Endothelial cell (in vitro differentiated cells): ENCODE data around the gene TCIRG1. TPM values are rescaled to one million over a fixed set of nuclear protein-coding genes. Genes with fewer than 3 reads are reported as not detected.

Experiments used
- DNase-seq: peaks from one replicate; pipeline ENCODE4 v3.0.0; 2021; ENCODE audit warnings: low spot score
- H3K27ac Mint-ChIP-seq: one replicate; pipeline ENCODE4 v1.8.0; 2021; ENCODE audit warnings: mixed read lengths, inconsistent platforms; ENCODE audit not compliant: unreplicated experiment
- H3K27me3 Mint-ChIP-seq: one replicate; pipeline ENCODE4 v1.8.0; 2021; ENCODE audit warnings: mild to moderate bottlenecking, moderate library complexity, mixed read lengths, inconsistent platforms; ENCODE audit not compliant: unreplicated experiment
- H3K36me3 Mint-ChIP-seq: one replicate; pipeline ENCODE4 v1.8.0; 2021; ENCODE audit warnings: mild to moderate bottlenecking, low read depth, mixed read lengths, inconsistent platforms; ENCODE audit not compliant: unreplicated experiment
- H3K4me1 Mint-ChIP-seq: one replicate; pipeline ENCODE4 v1.8.0; 2021; ENCODE audit warnings: mild to moderate bottlenecking, mixed read lengths, inconsistent platforms; ENCODE audit not compliant: unreplicated experiment
- H3K4me3 Mint-ChIP-seq: one replicate; pipeline ENCODE4 v1.8.0; 2021; ENCODE audit warnings: mild to moderate bottlenecking, mixed read lengths, inconsistent platforms; ENCODE audit not compliant: unreplicated experiment
- H3K9me3 Mint-ChIP-seq: one replicate; pipeline ENCODE4 v1.8.0; 2021; ENCODE audit warnings: mixed read lengths, inconsistent platforms; ENCODE audit not compliant: unreplicated experiment
- total RNA-seq: library from RNA; stranded (reverse); fragmentation: NEBNext Ultra II Directional; extraction: Animal tissue kit (Norgen Biotek cat#: 25700); gene quantifications from one replicate; pipeline ENCODE4 v1.2.1, GENCODE V29; 2021; ENCODE audit not compliant: unreplicated experiment
- TF ChIP-seq, protein P1 (sequence below): fragments of 200-600 bp; sonication (generic); IDR thresholded peaks from one replicate; pipeline ENCODE4 v1.5.0; 2021; ENCODE audit warnings: antibody characterized with exemption; ENCODE audit not compliant: unreplicated experiment

The TCIRG1 gene
- total RNA-seq, 1 donor from 2014 or later = 294 TPM

- Mint-ChIP-seq H3K27me3 (peaks cover 9% of the 10 kb centered on the region), H3K36me3 (peaks cover 3% of the 10 kb centered on the region), H3K9me3 (no peaks in the 10 kb centered on the region), H3K4me1 (no peaks in the 10 kb centered on the region), H3K4me3 (no peak overlapping the region), H3K27ac (no peak overlapping the region)
- no peak for DNase-seq
- TF ChIP-seq, protein P1, sequence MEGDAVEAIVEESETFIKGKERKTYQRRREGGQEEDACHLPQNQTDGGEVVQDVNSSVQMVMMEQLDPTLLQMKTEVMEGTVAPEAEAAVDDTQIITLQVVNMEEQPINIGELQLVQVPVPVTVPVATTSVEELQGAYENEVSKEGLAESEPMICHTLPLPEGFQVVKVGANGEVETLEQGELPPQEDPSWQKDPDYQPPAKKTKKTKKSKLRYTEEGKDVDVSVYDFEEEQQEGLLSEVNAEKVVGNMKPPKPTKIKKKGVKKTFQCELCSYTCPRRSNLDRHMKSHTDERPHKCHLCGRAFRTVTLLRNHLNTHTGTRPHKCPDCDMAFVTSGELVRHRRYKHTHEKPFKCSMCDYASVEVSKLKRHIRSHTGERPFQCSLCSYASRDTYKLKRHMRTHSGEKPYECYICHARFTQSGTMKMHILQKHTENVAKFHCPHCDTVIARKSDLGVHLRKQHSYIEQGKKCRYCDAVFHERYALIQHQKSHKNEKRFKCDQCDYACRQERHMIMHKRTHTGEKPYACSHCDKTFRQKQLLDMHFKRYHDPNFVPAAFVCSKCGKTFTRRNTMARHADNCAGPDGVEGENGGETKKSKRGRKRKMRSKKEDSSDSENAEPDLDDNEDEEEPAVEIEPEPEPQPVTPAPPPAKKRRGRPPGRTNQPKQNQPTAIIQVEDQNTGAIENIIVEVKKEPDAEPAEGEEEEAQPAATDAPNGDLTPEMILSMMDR = no peak
Measured at GRCh38 chr11:68017980-68018729, 20.7 kb upstream of the TCIRG1 start.

- Mint-ChIP-seq H3K4me1 (no peaks in the 10 kb centered on the region), H3K27ac (no peak overlapping the region), H3K4me3 (no peak overlapping the region), H3K27me3 (peaks cover 9% of the 10 kb centered on the region), H3K36me3 (peaks cover 3% of the 10 kb centered on the region), H3K9me3 (no peaks in the 10 kb centered on the region)
- no peak for DNase-seq
- TF ChIP-seq, protein P1 = no peak
Measured at GRCh38 chr11:68018730-68019190, 20.1 kb upstream of the TCIRG1 start.

- TF ChIP-seq, protein P1 = no peak
- DNase-seq = no peak
- no peaks in the 10 kb centered on the region for H3K4me1 Mint-ChIP-seq
Measured at GRCh38 chr11:68019486-68019885, 19.3 kb upstream of the TCIRG1 start.

GRCh38 chr11:68020575-68020974, 18.2 kb upstream of the TCIRG1 start:
- H3K36me3 Mint-ChIP-seq = peaks cover 6% of the 10 kb centered on the region
- H3K4me3 Mint-ChIP-seq = no peak overlapping the region
- H3K27me3 Mint-ChIP-seq = peaks cover 9% of the 10 kb centered on the region

More at GRCh38 chr11:68019486-68019885, 19.3 kb upstream of the TCIRG1 start:
- peaks cover 7% of the 10 kb centered on the region for H3K27me3 Mint-ChIP-seq
- H3K27ac Mint-ChIP-seq = no peak overlapping the region
- H3K36me3 Mint-ChIP-seq = peaks cover 3% of the 10 kb centered on the region
- no peaks in the 10 kb centered on the region for H3K9me3 Mint-ChIP-seq
- no peak overlapping the region for H3K4me3 Mint-ChIP-seq

More at GRCh38 chr11:68020575-68020974, 18.2 kb upstream of the TCIRG1 start:
- Mint-ChIP-seq H3K27ac (no peak overlapping the region), H3K9me3 (no peaks in the 10 kb centered on the region), H3K4me1 (no peaks in the 10 kb centered on the region)
- DNase-seq = peak; percentile 39
- TF ChIP-seq, protein P1 = peak; percentile 8
